Myometrial cell (primary cell): ENCODE measurements around the gene TMX2. TPM values are rescaled to one million over a fixed set of nuclear protein-coding genes. Genes with fewer than 3 reads are reported as not detected.

Experiments
- total RNA-seq: library from RNA; depleted of rRNA; stranded (reverse); fragments of >200 nt; gene quantifications from 2 replicates; pipeline ENCODE4 v1.2.3, GENCODE V29; 2015

The TMX2 gene, protein sequence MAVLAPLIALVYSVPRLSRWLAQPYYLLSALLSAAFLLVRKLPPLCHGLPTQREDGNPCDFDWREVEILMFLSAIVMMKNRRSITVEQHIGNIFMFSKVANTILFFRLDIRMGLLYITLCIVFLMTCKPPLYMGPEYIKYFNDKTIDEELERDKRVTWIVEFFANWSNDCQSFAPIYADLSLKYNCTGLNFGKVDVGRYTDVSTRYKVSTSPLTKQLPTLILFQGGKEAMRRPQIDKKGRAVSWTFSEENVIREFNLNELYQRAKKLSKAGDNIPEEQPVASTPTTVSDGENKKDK
- 61.4 and 76.0 TPM in 2 replicates for total RNA-seq

DNA sequence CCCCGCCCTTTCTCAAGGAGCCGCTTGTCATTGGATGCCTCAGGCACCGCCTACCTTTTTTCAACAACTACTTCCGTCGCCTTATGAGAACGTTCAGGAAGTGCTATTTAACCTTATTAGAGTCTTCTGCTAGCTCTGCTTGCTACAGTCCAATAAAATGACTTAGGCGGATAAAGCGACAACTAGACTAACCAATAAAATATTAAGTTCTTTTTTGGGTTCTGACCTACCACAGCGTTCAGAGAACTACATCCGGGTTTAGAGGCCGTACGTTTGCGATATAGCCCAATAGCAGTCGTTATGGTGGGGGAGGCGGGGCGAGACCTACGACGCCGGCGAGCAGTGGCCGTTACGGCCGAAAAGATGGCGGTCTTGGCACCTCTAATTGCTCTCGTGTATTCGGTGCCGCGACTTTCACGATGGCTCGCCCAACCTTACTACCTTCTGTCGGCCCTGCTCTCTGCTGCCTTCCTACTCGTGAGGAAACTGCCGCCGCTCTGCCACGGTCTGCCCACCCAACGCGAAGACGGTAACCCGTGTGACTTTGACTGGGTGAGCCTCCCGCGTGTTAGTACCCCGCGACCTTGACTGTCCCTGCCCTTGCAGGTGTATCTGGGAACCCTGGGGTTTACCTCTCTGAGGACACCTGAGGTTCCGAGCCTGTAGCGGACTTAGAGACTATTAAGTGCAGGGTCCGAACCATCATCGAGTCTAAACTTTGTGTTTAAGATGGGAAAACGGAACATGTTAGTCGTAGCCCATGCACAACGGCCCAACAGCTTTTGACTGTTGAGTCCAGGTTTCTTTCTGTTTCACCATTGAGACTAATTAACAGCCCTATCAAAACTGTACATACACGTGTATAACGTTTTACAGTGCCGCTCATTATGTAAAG is at the start of gene TMX2:
Gene TMX2, plus strand, starts transcription at position 338 of the 895 bp plus-strand sequence. Its CDS starts 26 bp downstream, at position 364.

GRCh38 chr11:57667736-57668433 is 44.5 kb upstream of the TMX2 start, which contains the start of gene ZDHHC5:
Gene ZDHHC5 (plus strand): TSS chr11:57668114. CDS start chr11:57673091, 4,977 bp downstream.

GRCh38 chr11:57711414-57712255 is 758 bp upstream of the TMX2 start, which contains the start of gene MED19:
Gene MED19 (minus strand): TSS chr11:57712215. CDS start chr11:57712179, 36 bp downstream.

DNA sequence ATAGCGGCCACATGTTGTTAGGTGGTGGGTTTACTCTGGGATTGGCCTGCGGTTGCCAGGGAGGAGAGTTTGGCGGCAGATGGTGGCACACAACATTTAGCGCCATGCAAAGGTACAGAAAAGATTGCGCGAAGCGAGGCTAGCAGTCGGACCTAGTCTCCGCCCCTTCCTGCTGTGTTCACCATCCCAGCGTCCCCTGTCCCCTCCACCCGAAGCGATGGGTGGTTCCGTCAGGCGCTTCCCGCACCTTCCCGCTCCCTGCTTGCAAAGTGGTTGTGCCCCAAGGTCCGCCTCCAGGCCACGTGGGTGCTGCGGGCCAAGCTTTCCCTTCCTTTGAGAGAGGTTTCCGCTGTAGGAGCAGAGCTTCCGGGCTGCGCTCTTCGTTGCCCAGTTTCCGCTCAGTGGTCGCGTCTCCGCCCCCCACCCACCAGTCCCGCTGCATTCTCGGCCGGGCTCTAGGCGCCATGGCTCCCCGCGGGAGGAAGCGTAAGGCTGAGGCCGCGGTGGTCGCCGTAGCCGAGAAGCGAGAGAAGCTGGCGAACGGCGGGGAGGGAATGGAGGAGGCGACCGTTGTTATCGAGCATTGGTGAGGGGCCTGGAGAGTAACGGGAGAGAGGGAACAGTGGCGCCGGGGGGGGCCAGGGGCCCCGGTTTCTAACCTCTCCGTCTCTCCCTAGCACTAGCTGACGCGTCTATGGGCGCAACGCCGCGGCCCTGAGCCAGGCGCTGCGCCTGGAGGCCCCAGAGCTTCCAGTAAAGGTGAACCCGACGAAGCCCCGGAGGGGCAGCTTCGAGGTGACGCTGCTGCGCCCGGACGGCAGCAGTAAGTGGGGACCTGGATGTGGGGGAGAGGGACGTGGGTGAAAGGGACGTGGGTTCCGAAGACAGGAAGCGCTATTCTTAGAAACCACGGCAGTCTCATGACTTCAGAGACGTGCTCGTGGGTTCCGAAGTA is 29.0 kb downstream of the TMX2 start, which contains the start of gene SELENOH:
Gene SELENOH, plus strand, starts transcription at position 360 of the 955 bp plus-strand sequence. Its CDS starts 105 bp downstream, at position 465.

DNA sequence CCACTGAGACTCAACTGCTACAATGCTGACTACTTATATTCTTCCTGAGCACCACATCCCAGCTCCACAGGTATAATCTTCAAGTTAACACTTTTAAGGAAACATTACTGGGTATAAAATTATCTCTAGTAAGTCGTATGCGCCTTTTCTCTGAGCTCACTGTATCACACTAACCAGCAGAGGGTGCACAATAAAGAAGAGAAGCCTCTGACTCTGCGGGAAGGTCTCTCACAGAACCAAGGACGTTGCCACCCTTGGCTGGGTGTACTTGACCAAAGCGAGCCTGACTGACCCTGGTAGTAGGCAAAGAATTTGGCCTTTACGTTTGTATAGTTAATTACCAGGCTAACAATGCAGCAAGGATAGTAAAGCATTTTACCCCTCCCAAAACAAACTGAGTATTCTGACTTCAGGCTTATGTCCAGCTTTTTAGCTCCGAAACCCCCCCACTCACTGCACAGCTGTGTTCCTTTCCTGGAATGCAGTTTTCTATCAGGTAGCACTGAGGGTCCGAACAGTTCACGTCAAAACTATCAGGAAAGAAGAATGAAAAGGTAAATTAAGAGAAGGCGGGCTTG is 39.4 kb downstream of the TMX2 start, which contains the start of gene BTBD18:
Gene BTBD18, minus strand, starts transcription at position 144 of the 578 bp plus-strand sequence. CDS start 631 bp downstream, outside the sequence.

DNA sequence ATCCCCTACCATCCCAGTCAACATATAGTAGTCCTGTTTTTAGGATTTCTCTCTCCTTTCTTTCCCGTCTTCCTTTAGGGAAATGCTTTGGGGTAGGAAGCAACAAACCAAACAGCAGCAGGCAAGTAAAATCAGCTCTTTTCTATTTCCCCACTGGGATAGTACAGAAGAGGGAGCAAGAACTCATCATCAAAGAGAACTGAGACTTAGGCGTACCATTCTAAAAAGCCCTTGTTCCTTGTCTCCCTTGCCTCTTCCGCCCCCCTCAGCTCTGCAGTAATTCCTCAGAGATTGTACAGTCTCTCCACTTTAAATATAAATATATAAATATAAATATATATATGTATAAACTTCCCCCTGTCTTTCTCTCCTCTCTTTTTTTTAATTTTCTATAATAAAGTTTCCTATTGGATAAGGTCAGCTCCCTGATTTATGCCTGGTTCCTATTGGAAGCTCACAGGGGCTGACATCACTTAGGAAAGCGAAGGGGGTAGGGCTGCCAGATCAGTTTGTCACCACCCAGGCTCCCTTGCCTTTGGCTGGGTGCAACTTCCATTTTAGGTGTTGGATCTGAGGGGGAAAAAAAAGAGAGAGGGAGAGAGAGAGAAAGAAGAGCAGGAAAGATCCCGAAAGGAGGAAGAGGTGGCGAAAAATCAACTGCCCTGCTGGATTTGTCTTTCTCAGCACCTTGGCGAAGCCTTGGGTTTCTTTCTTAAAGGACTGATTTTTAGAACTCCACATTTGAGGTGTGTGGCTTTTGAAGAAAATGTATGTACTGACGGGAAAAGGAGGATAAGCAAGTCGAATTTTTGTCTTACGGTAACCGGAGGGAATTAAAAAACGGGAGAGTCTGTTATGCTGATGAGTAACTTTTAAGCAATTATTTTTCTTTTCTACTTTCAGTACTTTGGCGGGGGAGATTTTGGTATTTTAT is 49.2 kb downstream of the TMX2 start, which contains the start of gene CTNND1:
Gene CTNND1, plus strand, starts transcription at position 502 of the 934 bp plus-strand sequence. CDS start 29,677 bp downstream, outside the sequence.

Other genes starting within 250 kb of the TMX2 start
- 19.9 and 20.9 TPM in 2 replicates for gene SLC43A1, start 196.9 kb upstream of the TMX2 start, total RNA-seq
- 41.5 and 43.8 TPM in 2 replicates for gene TIMM10, start 181.8 kb upstream of the TMX2 start, total RNA-seq
- not detected in 2 replicates for gene SMTNL1, start 175.0 kb upstream of the TMX2 start, total RNA-seq
- gene UBE2L6, start 144.9 kb upstream of the TMX2 start, total RNA-seq: 66.6 and 96.0 TPM in 2 replicates
- 157 and 185 TPM in 2 replicates for gene SERPING1, start 114.9 kb upstream of the TMX2 start, total RNA-seq
- gene YPEL4, start 62.7 kb upstream of the TMX2 start, total RNA-seq: 0.18 TPM in 1 of 2 replicates, not detected in the other
- gene CLP1, start 54.8 kb upstream of the TMX2 start, total RNA-seq: 15.8 and 23.9 TPM in 2 replicates
- 36.9 and 42.5 TPM in 2 replicates for gene ZDHHC5, start 44.5 kb upstream of the TMX2 start, total RNA-seq
- 28.0 and 31.5 TPM in 2 replicates for gene MED19, start 378 bp upstream of the TMX2 start, total RNA-seq
- 182 and 215 TPM in 2 replicates for gene SELENOH, start 28.9 kb downstream of the TMX2 start, total RNA-seq
- not detected in 2 replicates for gene BTBD18, start 39.2 kb downstream of the TMX2 start, total RNA-seq
- gene CTNND1, start 49.2 kb downstream of the TMX2 start, total RNA-seq: 68.3 and 83.8 TPM in 2 replicates